Endodermal cell (in vitro differentiated cells): Measurements from ENCODE around the gene STK38. TPM values are rescaled to one million over a fixed set of nuclear protein-coding genes. Genes with fewer than 3 reads are reported as not detected.

Experiments used
- DNase-seq: peaks from one replicate; pipeline ENCODE4 v3.0.0-alpha.2; 2017
- H3K27ac ChIP-seq: 2 replicates; pipeline ENCODE4 v1.5.1; 2013; ENCODE audit warnings: mild to moderate bottlenecking, low read depth, low read length, moderate library complexity
- H3K27me3 ChIP-seq: 2 replicates; pipeline ENCODE4 v1.6.1; 2013; ENCODE audit warnings: mild to moderate bottlenecking, low read length, moderate library complexity; ENCODE audit not compliant: insufficient read depth, control insufficient read depth, poor library complexity, severe bottlenecking
- H3K36me3 ChIP-seq: 2 replicates; pipeline ENCODE4 v1.7.0; 2013; ENCODE audit warnings: mild to moderate bottlenecking, low read length, moderate library complexity; ENCODE audit not compliant: control insufficient read depth, insufficient read depth
- H3K4me1 ChIP-seq: one replicate; pipeline ENCODE4 v1.7.0; 2013; ENCODE audit warnings: low read length; ENCODE audit not compliant: control insufficient read depth, insufficient read depth
- H3K4me3 ChIP-seq: 2 replicates; pipeline ENCODE4 v1.5.1; 2013; ENCODE audit warnings: mild to moderate bottlenecking, low read length, moderate library complexity
- H3K9ac ChIP-seq: 2 replicates; pipeline ENCODE4 v1.6.1; 2013; ENCODE audit warnings: mild to moderate bottlenecking, low read length, moderate library complexity; ENCODE audit not compliant: poor library complexity, severe bottlenecking; ENCODE audit errors: extremely low read depth
- H3K9me3 ChIP-seq: 2 replicates; pipeline ENCODE4 v1.6.1; 2013; ENCODE audit warnings: mild to moderate bottlenecking, low read length, moderate library complexity; ENCODE audit not compliant: control insufficient read depth
- H3K27ac Mint-ChIP-seq: 2 replicates; pipeline ENCODE4 v1.8.0; 2020; ENCODE audit warnings: mixed read lengths
- H3K27me3 Mint-ChIP-seq: 2 replicates; pipeline ENCODE4 v1.8.0; 2021; ENCODE audit warnings: mild to moderate bottlenecking, mixed read lengths; ENCODE audit not compliant: insufficient read depth
- H3K36me3 Mint-ChIP-seq: 2 replicates; pipeline ENCODE4 v1.8.0; 2020; ENCODE audit warnings: low read depth, mixed read lengths
- H3K4me1 Mint-ChIP-seq: 2 replicates; pipeline ENCODE4 v1.8.0; 2020; ENCODE audit warnings: mixed read lengths
- H3K4me3 Mint-ChIP-seq: 2 replicates; pipeline ENCODE4 v1.8.0; 2020; ENCODE audit warnings: mild to moderate bottlenecking, moderate library complexity, mixed read lengths
- H3K9me3 Mint-ChIP-seq: 2 replicates; pipeline ENCODE4 v1.8.0; 2020; ENCODE audit warnings: mild to moderate bottlenecking, mixed read lengths
- WGBS, 2 experiments: methylation state at CpG; one replicate each; pipeline versions ENCODE4 v1.1.5 to v1.1.7; 2013; ENCODE audit warnings: missing lambda C conversion rate in 2 of 2, mixed read lengths in 1 of 2; ENCODE audit not compliant: insufficient coverage in 1 of 2, insufficient read length in 1 of 2; 5-methylcytosine and 5-hydroxymethylcytosine counted together
- total RNA-seq, 2 donors: library from RNA; stranded (reverse); fragmentation: NEBNext Ultra II Directional in 1 of 2; extraction: Animal tissue kit (Norgen Biotek cat#: 25700) in 1 of 2; gene quantifications; 2 replicates in 1 of 2; 3 replicates in 1 of 2; pipeline ENCODE4 v1.2.1, GENCODE V29; 2021
- TF ChIP-seq, protein P1 (sequence below): fragments of 200-600 bp; sonication (generic); conservative IDR thresholded peaks from 2 replicates; pipeline ENCODE4 v1.5.0; 2021; ENCODE audit warnings: antibody characterized with exemption, mild to moderate bottlenecking

The STK38 gene
- total RNA-seq, 2 donors from 2014 or later = 35.2 to 38.3 TPM

- H3K27ac Mint-ChIP-seq = no peak overlapping the region
- no peaks in the 10 kb centered on the region for H3K27me3 Mint-ChIP-seq
- peaks cover 6% of the 10 kb centered on the region for H3K9me3 Mint-ChIP-seq
- no peak for DNase-seq
- no peak overlapping the region for H3K4me3 Mint-ChIP-seq
- Histone ChIP-seq H3K9me3 (no peaks in the 10 kb centered on the region), H3K9ac (no peak overlapping the region), H3K4me1 (no peaks in the 10 kb centered on the region), H3K27ac (no peak overlapping the region), H3K4me3 (no peak overlapping the region), H3K27me3 (no peaks in the 10 kb centered on the region), H3K36me3 (no peaks in the 10 kb centered on the region)
- TF ChIP-seq, protein P1, sequence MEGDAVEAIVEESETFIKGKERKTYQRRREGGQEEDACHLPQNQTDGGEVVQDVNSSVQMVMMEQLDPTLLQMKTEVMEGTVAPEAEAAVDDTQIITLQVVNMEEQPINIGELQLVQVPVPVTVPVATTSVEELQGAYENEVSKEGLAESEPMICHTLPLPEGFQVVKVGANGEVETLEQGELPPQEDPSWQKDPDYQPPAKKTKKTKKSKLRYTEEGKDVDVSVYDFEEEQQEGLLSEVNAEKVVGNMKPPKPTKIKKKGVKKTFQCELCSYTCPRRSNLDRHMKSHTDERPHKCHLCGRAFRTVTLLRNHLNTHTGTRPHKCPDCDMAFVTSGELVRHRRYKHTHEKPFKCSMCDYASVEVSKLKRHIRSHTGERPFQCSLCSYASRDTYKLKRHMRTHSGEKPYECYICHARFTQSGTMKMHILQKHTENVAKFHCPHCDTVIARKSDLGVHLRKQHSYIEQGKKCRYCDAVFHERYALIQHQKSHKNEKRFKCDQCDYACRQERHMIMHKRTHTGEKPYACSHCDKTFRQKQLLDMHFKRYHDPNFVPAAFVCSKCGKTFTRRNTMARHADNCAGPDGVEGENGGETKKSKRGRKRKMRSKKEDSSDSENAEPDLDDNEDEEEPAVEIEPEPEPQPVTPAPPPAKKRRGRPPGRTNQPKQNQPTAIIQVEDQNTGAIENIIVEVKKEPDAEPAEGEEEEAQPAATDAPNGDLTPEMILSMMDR = no peak
- H3K4me1 Mint-ChIP-seq = peaks cover 2% of the 10 kb centered on the region
- 79 to 94% methylated on average over 2 to 4 of the region's 4 CpGs for WGBS, 2 experiments
- H3K36me3 Mint-ChIP-seq = no peaks in the 10 kb centered on the region
Observed at GRCh38 chr6:36571122-36572043, 24.1 kb upstream of the STK38 start.

GRCh38 chr6:36570264-36570663, 23.0 kb upstream of the STK38 start:
- Mint-ChIP-seq H3K36me3 (no peaks in the 10 kb centered on the region), H3K4me1 (peaks cover 3% of the 10 kb centered on the region), H3K4me3 (no peak overlapping the region), H3K27ac (no peak overlapping the region), H3K9me3 (peaks cover 6% of the 10 kb centered on the region), H3K27me3 (no peaks in the 10 kb centered on the region)
- Histone ChIP-seq H3K27me3 (no peaks in the 10 kb centered on the region), H3K27ac (no peak overlapping the region), H3K4me1 (no peaks in the 10 kb centered on the region), H3K9me3 (no peaks in the 10 kb centered on the region), H3K36me3 (no peaks in the 10 kb centered on the region), H3K9ac (no peak overlapping the region), H3K4me3 (no peak overlapping the region)
- 89 to 100% methylated on average over 2 of the region's 2 CpGs for WGBS, 2 experiments
- TF ChIP-seq, protein P1 = no peak
- DNase-seq = no peak

- no peaks in the 10 kb centered on the region for H3K9me3 ChIP-seq
- TF ChIP-seq, protein P1 = no peak
- H3K27ac Mint-ChIP-seq = no peak overlapping the region
- peaks cover 2% of the 10 kb centered on the region for H3K27me3 Mint-ChIP-seq
- H3K36me3 Mint-ChIP-seq = no peaks in the 10 kb centered on the region
- H3K27ac ChIP-seq = no peak overlapping the region
- peaks cover 3% of the 10 kb centered on the region for H3K9me3 Mint-ChIP-seq
- no peaks in the 10 kb centered on the region for H3K36me3 ChIP-seq
- WGBS, 2 experiments = 94 to 96% methylated on average over 5 to 8 of the region's 8 CpGs
- H3K4me3 ChIP-seq = no peak overlapping the region
- peaks cover 27% of the 10 kb centered on the region for H3K4me1 Mint-ChIP-seq
- peaks cover 6% of the 10 kb centered on the region for H3K4me1 ChIP-seq
- no peak for DNase-seq
- H3K9ac ChIP-seq = no peak overlapping the region
- no peak overlapping the region for H3K4me3 Mint-ChIP-seq
- H3K27me3 ChIP-seq = no peaks in the 10 kb centered on the region
Observed at GRCh38 chr6:36566418-36566905, 19.2 kb upstream of the STK38 start.
